Muscle layer of colon (tissue), 2 donors: ENCODE measurements around the gene SLC22A5.
A peak's percentile ranks its signal among the peaks of the same experiment; 100 is the strongest.
"Not testable (repeated sequence)": the region's sequence is repeated elsewhere in the genome, so short reads cannot be mapped to it uniquely, and the experiment has no call there.

ENCODE experiments used
- H3K27ac ChIP-seq: one replicate; pipeline ENCODE4 v1.7.0; 2013; ENCODE audit warnings: low read depth, mild to moderate bottlenecking, low read length, moderate library complexity
- H3K27me3 ChIP-seq, 2 donors: one replicate each; pipeline ENCODE4 v1.7.0; 2013; ENCODE audit warnings: low read length in 2 of 2, mild to moderate bottlenecking in 2 of 2; ENCODE audit not compliant: insufficient read depth in 2 of 2, control insufficient read depth in 1 of 2
- H3K36me3 ChIP-seq: one replicate; pipeline ENCODE4 v1.7.0; 2013; ENCODE audit warnings: mild to moderate bottlenecking, low read length; ENCODE audit not compliant: insufficient read depth
- H3K4me1 ChIP-seq: one replicate; pipeline ENCODE4 v1.7.0; 2013; ENCODE audit warnings: mild to moderate bottlenecking, low read length; ENCODE audit not compliant: insufficient read depth
- H3K4me3 ChIP-seq, 2 donors: one replicate each; pipeline ENCODE4 v1.7.0; 2013; ENCODE audit warnings: low read length in 2 of 2, low read depth in 1 of 2, mild to moderate bottlenecking in 1 of 2, moderate library complexity in 1 of 2
- H3K9ac ChIP-seq: one replicate; pipeline ENCODE4 v1.7.0; 2013; ENCODE audit warnings: low read length
- H3K9me3 ChIP-seq: one replicate; pipeline ENCODE4 v1.7.0; 2013; ENCODE audit warnings: mild to moderate bottlenecking, low read length
- donor health status: abdominal sarcoma.
- donor health status: Adenocarcinoma of cecum.

Gene SLC22A5

GRCh38 chr5:132391870-132392269 is 22.4 kb downstream of the SLC22A5 start:
- H3K36me3 ChIP-seq: peaks cover 5% of the 10 kb centered on the region
- no peak overlapping the region for H3K27ac ChIP-seq
- no peaks in the 10 kb centered on the region for H3K27me3 ChIP-seq
- H3K9me3 ChIP-seq: no peaks in the 10 kb centered on the region
- H3K9ac ChIP-seq: no peak overlapping the region
- H3K4me1 ChIP-seq: peaks cover 63% of the 10 kb centered on the region
- no peak overlapping the region for H3K4me3 ChIP-seq

DNA sequence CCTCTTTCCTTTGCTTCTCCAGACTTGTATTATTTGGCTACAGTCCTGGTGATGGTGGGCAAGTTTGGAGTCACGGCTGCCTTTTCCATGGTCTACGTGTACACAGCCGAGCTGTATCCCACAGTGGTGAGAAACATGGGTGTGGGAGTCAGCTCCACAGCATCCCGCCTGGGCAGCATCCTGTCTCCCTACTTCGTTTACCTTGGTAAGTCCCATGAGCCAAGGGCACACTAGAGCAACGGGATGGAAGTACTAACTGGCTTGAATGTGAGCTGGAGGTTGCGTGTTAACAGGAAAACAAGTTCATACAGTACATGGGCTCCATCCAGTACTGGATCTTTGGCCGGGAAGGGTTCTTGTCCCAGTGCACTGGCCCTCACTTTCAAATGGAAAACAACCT is 22.9 kb downstream of the SLC22A5 start:
- Histone ChIP-seq H3K9ac (no peak overlapping the region), H3K36me3 (peaks cover 5% of the 10 kb centered on the region), H3K9me3 (no peaks in the 10 kb centered on the region), H3K27me3 (no peaks in the 10 kb centered on the region), H3K27ac (no peak overlapping the region), H3K4me3 (no peak overlapping the region), H3K4me1 (peaks cover 57% of the 10 kb centered on the region)

DNA sequence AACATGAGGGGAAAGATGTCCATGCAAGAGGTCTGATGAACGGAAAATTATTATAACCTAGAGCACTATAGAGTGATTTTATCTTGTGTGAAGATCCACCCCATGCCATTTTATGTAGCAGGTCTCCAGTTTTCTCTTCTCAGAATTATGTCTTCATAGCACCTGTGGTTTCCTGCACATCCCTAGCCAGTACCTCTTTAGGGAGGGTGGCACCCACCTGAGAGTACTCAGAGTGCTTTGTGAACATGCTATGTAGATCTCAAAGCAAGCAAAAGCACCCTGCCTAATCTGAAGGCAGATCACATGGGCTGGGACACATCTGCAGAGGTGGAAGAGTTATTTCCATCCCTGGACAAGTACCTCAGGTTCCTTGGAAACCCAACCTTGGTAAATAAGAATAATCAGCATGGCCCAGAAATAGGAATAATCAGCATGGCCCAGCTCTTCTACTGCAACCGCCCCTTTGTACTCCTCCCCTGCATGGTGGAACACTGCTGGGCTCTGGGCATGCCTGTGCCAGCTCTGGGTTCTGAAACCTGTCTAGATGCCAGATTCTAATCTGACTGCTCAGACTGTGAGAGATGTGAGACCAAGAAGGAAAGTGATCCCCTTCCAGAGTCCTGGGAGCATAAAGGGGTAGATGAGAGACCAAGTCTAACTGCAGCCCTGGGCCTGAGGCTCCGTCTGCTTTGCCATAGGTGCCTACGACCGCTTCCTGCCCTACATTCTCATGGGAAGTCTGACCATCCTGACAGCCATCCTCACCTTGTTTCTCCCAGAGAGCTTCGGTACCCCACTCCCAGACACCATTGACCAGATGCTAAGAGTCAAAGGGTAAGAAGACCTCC is 23.7 kb downstream of the SLC22A5 start:
- H3K4me3 ChIP-seq: no peak overlapping the region
- H3K36me3 ChIP-seq: peaks cover 5% of the 10 kb centered on the region
- H3K4me1 ChIP-seq: peaks cover 49% of the 10 kb centered on the region
- H3K9me3 ChIP-seq: no peaks in the 10 kb centered on the region
- no peak overlapping the region for H3K9ac ChIP-seq
- H3K27ac ChIP-seq: no peak overlapping the region
- H3K27me3 ChIP-seq: no peaks in the 10 kb centered on the region

- Histone ChIP-seq H3K4me1 (peaks cover 34% of the 10 kb centered on the region), H3K4me3 (no peak overlapping the region), H3K9ac (no peak overlapping the region), H3K27ac (peak overlapping the region; percentile 6), H3K36me3 (peaks cover 5% of the 10 kb centered on the region), H3K9me3 (no peaks in the 10 kb centered on the region), H3K27me3 (no peaks in the 10 kb centered on the region)
Observed at GRCh38 chr5:132394667-132395259, 25.3 kb downstream of the SLC22A5 start.

GRCh38 chr5:132396589-132397031 is 27.1 kb downstream of the SLC22A5 start:
- no peaks in the 10 kb centered on the region for H3K9me3 ChIP-seq
- no peak overlapping the region for H3K27ac ChIP-seq
- H3K4me1 ChIP-seq: peaks cover 24% of the 10 kb centered on the region

DNA sequence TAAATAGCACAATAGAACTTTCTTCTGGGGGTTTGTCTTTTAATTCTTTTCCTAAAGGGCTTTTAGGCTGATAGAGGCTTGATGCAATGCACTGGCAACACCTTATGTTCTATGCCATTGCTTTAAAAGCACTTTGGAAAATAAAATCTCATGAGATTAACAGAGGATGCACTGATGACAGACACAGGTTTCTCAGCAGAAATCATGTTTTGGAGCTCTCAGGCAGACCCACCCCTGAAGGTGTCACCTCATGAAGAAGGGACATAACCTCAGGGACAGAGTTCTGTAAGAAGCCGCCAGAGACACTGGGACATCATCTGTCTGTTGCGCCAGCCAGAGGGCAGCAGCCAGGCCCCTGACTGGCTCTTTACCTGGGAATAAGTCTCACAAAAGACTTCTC is 27.7 kb downstream of the SLC22A5 start:
- no peaks in the 10 kb centered on the region for H3K9me3 ChIP-seq
- H3K4me1 ChIP-seq: peaks cover 24% of the 10 kb centered on the region
- no peak overlapping the region for H3K9ac ChIP-seq
- H3K36me3 ChIP-seq: peaks cover 5% of the 10 kb centered on the region
- no peak overlapping the region for H3K27ac ChIP-seq
- no peak overlapping the region for H3K4me3 ChIP-seq
- no peaks in the 10 kb centered on the region for H3K27me3 ChIP-seq

More at GRCh38 chr5:132396589-132397031, 27.1 kb downstream of the SLC22A5 start:
- H3K36me3 ChIP-seq: peaks cover 5% of the 10 kb centered on the region
- H3K4me3 ChIP-seq: no peak overlapping the region
- H3K27me3 ChIP-seq: no peaks in the 10 kb centered on the region
- H3K9ac ChIP-seq: no peak overlapping the region

DNA sequence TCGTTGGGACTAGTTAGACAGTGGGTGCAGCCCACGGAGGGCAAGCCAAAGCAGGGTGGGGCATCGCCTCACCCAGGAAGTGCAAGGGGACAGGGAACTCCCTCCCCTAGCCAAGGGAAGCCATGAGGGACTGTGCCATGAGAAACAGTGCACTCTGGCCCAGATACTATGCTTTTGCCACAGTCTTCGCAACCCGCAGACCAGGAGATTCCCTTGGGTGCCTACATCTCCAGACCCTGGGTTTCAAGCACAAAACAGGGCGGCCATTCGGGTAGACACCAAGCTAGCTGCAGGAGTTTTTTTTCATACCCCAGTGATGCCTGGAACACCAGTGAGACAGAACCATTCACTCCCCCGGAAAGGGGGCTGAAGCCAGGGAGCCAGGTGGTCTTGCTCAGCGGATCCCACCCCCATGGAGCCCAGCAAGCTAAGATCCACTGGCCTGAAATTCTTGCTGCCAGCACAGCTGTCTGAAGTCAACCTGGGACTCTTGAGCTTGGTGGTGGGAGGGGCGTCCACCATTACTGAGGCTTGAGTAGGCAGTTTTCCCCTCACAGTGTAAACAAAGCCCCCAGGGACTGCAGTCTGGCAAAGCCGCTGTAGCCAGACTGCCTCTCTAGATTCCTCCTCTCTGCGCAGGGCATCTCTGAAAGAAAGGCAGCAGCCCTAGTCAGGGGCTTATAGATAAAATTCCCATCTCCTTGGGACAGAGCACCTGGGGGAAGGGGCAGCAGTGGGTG is 28.6 kb downstream of the SLC22A5 start:
- peaks cover 24% of the 10 kb centered on the region for H3K4me1 ChIP-seq
- not testable (repeated sequence) for H3K27me3 ChIP-seq, H3K9me3 ChIP-seq, H3K9ac ChIP-seq, H3K27ac ChIP-seq, H3K36me3 ChIP-seq, H3K4me3 ChIP-seq

DNA sequence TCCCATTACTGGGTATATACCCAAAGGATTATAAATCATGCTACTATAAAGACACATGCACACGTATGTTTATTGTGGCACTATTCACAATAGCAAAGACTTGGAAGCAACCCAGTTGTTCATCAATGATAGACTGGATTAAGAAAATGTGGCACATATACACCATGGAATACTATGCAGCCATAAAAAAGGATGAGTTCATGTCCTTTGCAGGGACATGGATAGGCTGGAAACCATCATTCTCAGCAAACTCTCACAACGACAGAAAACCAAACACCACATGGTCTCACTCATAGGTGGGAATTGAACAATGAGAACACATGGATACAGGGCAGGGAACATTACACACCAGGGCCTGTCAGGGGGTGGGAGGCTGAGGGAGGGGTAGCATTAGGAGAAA is 34.5 kb downstream of the SLC22A5 start:
- not testable (repeated sequence) for H3K27ac ChIP-seq, H3K27me3 ChIP-seq, H3K9ac ChIP-seq, H3K36me3 ChIP-seq, H3K4me1 ChIP-seq, H3K9me3 ChIP-seq, H3K4me3 ChIP-seq

DNA sequence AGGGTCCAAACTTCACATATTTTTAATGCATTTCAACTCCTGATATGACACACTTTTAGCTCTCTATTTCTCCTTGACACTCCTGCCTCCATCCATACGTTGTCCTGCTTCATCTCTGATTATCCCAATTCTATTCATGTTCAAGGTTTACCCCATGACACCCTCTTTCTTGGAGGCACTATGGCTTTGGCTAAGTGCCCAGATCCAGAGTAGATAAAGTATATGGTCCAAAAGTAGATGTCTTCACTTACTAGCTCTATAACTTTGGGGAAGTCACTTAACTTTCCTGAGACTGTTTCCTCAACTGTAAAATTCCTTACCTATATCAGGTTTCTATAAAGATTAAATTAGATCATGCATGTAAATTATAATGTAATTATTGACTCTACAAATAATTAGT is 36.1 kb downstream of the SLC22A5 start:
- Histone ChIP-seq H3K9ac (no peak overlapping the region), H3K4me1 (peaks cover 15% of the 10 kb centered on the region), H3K27ac (no peak overlapping the region), H3K36me3 (no peaks in the 10 kb centered on the region), H3K9me3 (no peaks in the 10 kb centered on the region), H3K4me3 (no peak overlapping the region), H3K27me3 (no peaks in the 10 kb centered on the region)

DNA sequence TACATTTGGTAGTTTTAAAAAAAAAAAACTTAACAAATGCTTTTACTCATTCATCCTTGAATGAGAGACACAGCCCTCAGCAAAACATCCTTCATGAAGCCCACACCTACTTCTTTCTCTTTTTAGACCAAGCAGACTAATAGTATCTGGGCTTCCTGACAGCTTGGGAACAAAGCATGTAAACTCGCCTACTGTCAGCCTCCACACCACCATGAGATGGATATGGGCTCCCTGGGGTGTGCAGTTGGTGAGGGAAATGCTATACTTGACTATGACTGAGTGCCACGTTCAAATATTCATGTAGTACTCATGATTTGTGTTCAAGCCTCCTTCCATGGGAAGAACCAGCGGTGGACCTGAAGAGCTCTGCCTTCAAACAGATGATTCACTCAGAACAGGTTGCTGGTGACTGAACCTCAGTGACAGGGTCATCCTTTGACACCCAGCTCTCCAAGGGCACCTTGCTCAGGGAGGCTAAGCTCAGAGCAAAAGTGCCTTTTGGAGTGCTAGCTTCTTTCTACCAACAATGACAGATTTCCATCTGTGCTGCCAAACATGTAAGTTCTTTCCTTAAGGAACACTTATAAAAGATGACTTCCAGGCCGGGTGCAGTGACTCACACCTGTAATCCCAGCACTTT is 36.8 kb downstream of the SLC22A5 start:
- H3K36me3 ChIP-seq: no peaks in the 10 kb centered on the region
- peaks cover 15% of the 10 kb centered on the region for H3K4me1 ChIP-seq
- no peaks in the 10 kb centered on the region for H3K27me3 ChIP-seq

GRCh38 chr5:132407970-132408369 is 38.5 kb downstream of the SLC22A5 start:
- no peaks in the 10 kb centered on the region for H3K9me3 ChIP-seq
- no peak overlapping the region for H3K27ac ChIP-seq
- no peaks in the 10 kb centered on the region for H3K27me3 ChIP-seq
- no peak overlapping the region for H3K9ac ChIP-seq
- H3K36me3 ChIP-seq: no peaks in the 10 kb centered on the region
- peaks cover 25% of the 10 kb centered on the region for H3K4me1 ChIP-seq
- H3K4me3 ChIP-seq: no peak overlapping the region

More for the DNA sequence above, 36.8 kb downstream of the SLC22A5 start:
- no peaks in the 10 kb centered on the region for H3K9me3 ChIP-seq
- no peak overlapping the region for H3K27ac ChIP-seq
- no peak overlapping the region for H3K9ac ChIP-seq
- no peak overlapping the region for H3K4me3 ChIP-seq
